Measurements from ENCODE around the gene MRPL44.

MRPL44 gene

GRCh38 chr2:223918671-223919134 is 38.6 kb upstream of the MRPL44 start:
- no peak overlapping the region for H3K4me3 ChIP-seq (ENCODE audit: insufficient read length, low read depth)
- no peak for TF ChIP-seq SUZ12 (IDR thresholded peaks at IDR 0.05; ENCODE audit: extremely low read depth, insufficient read depth, insufficient read length)
- TF ChIP-seq ZNF274 (IDR thresholded peaks at IDR 0.05; ENCODE audit: low read depth, low read length) = no peak
- no peak for TF ChIP-seq YY1 (IDR thresholded peaks at IDR 0.05; ENCODE audit: insufficient read depth, insufficient read length)
- H3K27me3 ChIP-seq (ENCODE audit: insufficient read depth, insufficient read length) = no peaks in the 10 kb centered on the region
- no peak overlapping the region for H3K9ac ChIP-seq (ENCODE audit: insufficient read length, low read depth)
- H3K4me1 ChIP-seq (ENCODE audit: insufficient read depth, insufficient read length) = no peaks in the 10 kb centered on the region
- no peak for DNase-seq (ENCODE audit: low read depth, low spot score)
- H3K36me3 ChIP-seq (ENCODE audit: insufficient read depth, insufficient read length, low read length) = peaks cover 19% of the 10 kb centered on the region
- no peaks in the 10 kb centered on the region for H3K9me3 ChIP-seq (ENCODE audit: insufficient read depth, low read length)

- H3K27me3 ChIP-seq (ENCODE audit: insufficient read depth, insufficient read length) = no peaks in the 10 kb centered on the region
- TF ChIP-seq YY1 (IDR thresholded peaks at IDR 0.05; ENCODE audit: insufficient read depth, insufficient read length) (no peak), SUZ12 (IDR thresholded peaks at IDR 0.05; ENCODE audit: extremely low read depth, insufficient read depth, insufficient read length) (no peak), ZNF274 (IDR thresholded peaks at IDR 0.05; ENCODE audit: low read depth, low read length) (no peak)
- no peak overlapping the region for H3K9ac ChIP-seq (ENCODE audit: insufficient read length, low read depth)
- DNase-seq (ENCODE audit: low read depth, low spot score) = no peak
- peaks cover 19% of the 10 kb centered on the region for H3K36me3 ChIP-seq (ENCODE audit: insufficient read depth, insufficient read length, low read length)
- H3K4me1 ChIP-seq (ENCODE audit: insufficient read depth, insufficient read length) = no peaks in the 10 kb centered on the region
- H3K4me3 ChIP-seq (ENCODE audit: insufficient read length, low read depth) = no peak overlapping the region
- no peaks in the 10 kb centered on the region for H3K9me3 ChIP-seq (ENCODE audit: insufficient read depth, low read length)
These were observed 37.2 kb upstream of the MRPL44 start for GRCh38 chr2:223920109-223920508.

DNA sequence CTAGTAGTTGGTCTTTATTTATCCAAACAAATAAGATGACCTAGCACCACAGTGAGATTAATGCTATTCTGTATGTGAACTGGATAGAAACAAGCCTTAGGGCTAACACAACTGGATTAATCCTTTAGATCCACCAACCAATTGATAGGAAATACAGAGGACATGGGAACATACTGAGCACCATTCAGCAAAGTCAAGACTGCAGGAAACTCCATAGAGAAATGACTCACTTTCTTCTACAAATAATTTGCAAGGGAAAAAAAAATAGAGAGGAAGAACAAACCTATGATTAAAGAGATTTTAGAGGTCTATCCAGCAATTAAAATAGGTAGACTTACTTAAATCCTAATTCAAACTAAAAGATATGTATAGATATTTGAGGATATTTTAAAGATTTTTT is 36.1 kb upstream of the MRPL44 start:
- TF ChIP-seq SUZ12 (IDR thresholded peaks at IDR 0.05; ENCODE audit: extremely low read depth, insufficient read depth, insufficient read length) = no peak
- no peak for TF ChIP-seq ZNF274 (IDR thresholded peaks at IDR 0.05; ENCODE audit: low read depth, low read length)
- no peak for TF ChIP-seq YY1 (IDR thresholded peaks at IDR 0.05; ENCODE audit: insufficient read depth, insufficient read length)
- Histone ChIP-seq H3K9ac (ENCODE audit: insufficient read length, low read depth) (no peak overlapping the region), H3K27me3 (ENCODE audit: insufficient read depth, insufficient read length) (no peaks in the 10 kb centered on the region), H3K4me3 (ENCODE audit: insufficient read length, low read depth) (no peak overlapping the region), H3K4me1 (ENCODE audit: insufficient read depth, insufficient read length) (no peaks in the 10 kb centered on the region), H3K36me3 (ENCODE audit: insufficient read depth, insufficient read length, low read length) (peaks cover 19% of the 10 kb centered on the region), H3K9me3 (ENCODE audit: insufficient read depth, low read length) (no peaks in the 10 kb centered on the region)
- DNase-seq (ENCODE audit: low read depth, low spot score) = no peak

- no peak for DNase-seq (ENCODE audit: low read depth, low spot score)
- no peak for TF ChIP-seq YY1 (IDR thresholded peaks at IDR 0.05; ENCODE audit: insufficient read depth, insufficient read length)
- TF ChIP-seq SUZ12 (IDR thresholded peaks at IDR 0.05; ENCODE audit: extremely low read depth, insufficient read depth, insufficient read length) = no peak
- no peak for TF ChIP-seq ZNF274 (IDR thresholded peaks at IDR 0.05; ENCODE audit: low read depth, low read length)
- no peaks in the 10 kb centered on the region for H3K27me3 ChIP-seq (ENCODE audit: insufficient read depth, insufficient read length)
- peaks cover 11% of the 10 kb centered on the region for H3K36me3 ChIP-seq (ENCODE audit: insufficient read depth, insufficient read length, low read length)
- no peak overlapping the region for H3K4me3 ChIP-seq (ENCODE audit: insufficient read length, low read depth)
- no peaks in the 10 kb centered on the region for H3K4me1 ChIP-seq (ENCODE audit: insufficient read depth, insufficient read length)
- peaks cover 7% of the 10 kb centered on the region; the same call in 1 of the 2 replicates for H3K9me3 ChIP-seq (ENCODE audit: insufficient read depth, low read length)
- no peak overlapping the region for H3K9ac ChIP-seq (ENCODE audit: insufficient read length, low read depth)
These were observed 35.0 kb upstream of the MRPL44 start for GRCh38 chr2:223922308-223922707.

- no peak for TF ChIP-seq YY1 (IDR thresholded peaks at IDR 0.05; ENCODE audit: insufficient read depth, insufficient read length)
- no peak for TF ChIP-seq ZNF274 (IDR thresholded peaks at IDR 0.05; ENCODE audit: low read depth, low read length)
- no peak for TF ChIP-seq SUZ12 (IDR thresholded peaks at IDR 0.05; ENCODE audit: extremely low read depth, insufficient read depth, insufficient read length)
- no peak for DNase-seq (ENCODE audit: low read depth, low spot score)
- Histone ChIP-seq H3K36me3 (ENCODE audit: insufficient read depth, insufficient read length, low read length) (peaks cover 4% of the 10 kb centered on the region), H3K4me3 (ENCODE audit: insufficient read length, low read depth) (no peak overlapping the region), H3K9ac (ENCODE audit: insufficient read length, low read depth) (no peak overlapping the region), H3K4me1 (ENCODE audit: insufficient read depth, insufficient read length) (no peaks in the 10 kb centered on the region), H3K27me3 (ENCODE audit: insufficient read depth, insufficient read length) (no peaks in the 10 kb centered on the region), H3K9me3 (ENCODE audit: insufficient read depth, low read length) (peaks cover 16% of the 10 kb centered on the region; the same call in 1 of the 2 replicates)
These were observed 33.3 kb upstream of the MRPL44 start for GRCh38 chr2:223923976-223924375.

DNA sequence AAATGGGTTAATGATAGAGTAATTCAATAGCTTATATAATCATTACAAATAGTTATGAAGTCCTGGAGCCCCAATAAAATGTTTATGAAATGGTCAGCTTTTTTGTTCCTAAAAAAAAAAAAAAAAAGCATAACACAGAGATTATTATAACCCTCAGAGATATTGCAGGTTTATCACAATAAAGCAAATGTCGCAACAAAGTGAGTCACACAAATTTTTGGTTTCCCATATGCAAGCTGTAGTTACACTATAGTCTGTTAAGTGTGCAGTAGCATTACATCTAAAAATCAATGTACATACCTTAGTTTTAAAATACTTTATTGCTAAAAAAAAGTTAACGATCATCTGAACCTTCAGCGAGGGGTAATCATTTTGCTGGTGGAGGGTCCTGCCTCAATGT is 32.2 kb upstream of the MRPL44 start:
- TF ChIP-seq ZNF274 (IDR thresholded peaks at IDR 0.05; ENCODE audit: low read depth, low read length) (no peak), YY1 (IDR thresholded peaks at IDR 0.05; ENCODE audit: insufficient read depth, insufficient read length) (no peak), SUZ12 (IDR thresholded peaks at IDR 0.05; ENCODE audit: extremely low read depth, insufficient read depth, insufficient read length) (no peak)
- H3K36me3 ChIP-seq (ENCODE audit: insufficient read depth, insufficient read length, low read length) = peaks cover 4% of the 10 kb centered on the region
- DNase-seq (ENCODE audit: low read depth, low spot score) = no peak
- H3K4me1 ChIP-seq (ENCODE audit: insufficient read depth, insufficient read length) = no peaks in the 10 kb centered on the region
- no peak overlapping the region for H3K4me3 ChIP-seq (ENCODE audit: insufficient read length, low read depth)
- H3K9ac ChIP-seq (ENCODE audit: insufficient read length, low read depth) = no peak overlapping the region
- H3K9me3 ChIP-seq (ENCODE audit: insufficient read depth, low read length) = peaks cover 16% of the 10 kb centered on the region; the same call in 1 of the 2 replicates
- no peaks in the 10 kb centered on the region for H3K27me3 ChIP-seq (ENCODE audit: insufficient read depth, insufficient read length)

GRCh38 chr2:223928113-223929006 is 28.9 kb upstream of the MRPL44 start:
- H3K9me3 ChIP-seq (ENCODE audit: insufficient read depth, low read length) = peaks cover 16% of the 10 kb centered on the region; the same call in 1 of the 2 replicates
- H3K4me1 ChIP-seq (ENCODE audit: insufficient read depth, insufficient read length) = peaks cover 5% of the 10 kb centered on the region
- no peaks in the 10 kb centered on the region for H3K27me3 ChIP-seq (ENCODE audit: insufficient read depth, insufficient read length)
- DNase-seq (ENCODE audit: low read depth, low spot score) = no peak
- no peak overlapping the region for H3K9ac ChIP-seq (ENCODE audit: insufficient read length, low read depth)
- no peak for TF ChIP-seq YY1 (IDR thresholded peaks at IDR 0.05; ENCODE audit: insufficient read depth, insufficient read length)
- TF ChIP-seq ZNF274 (IDR thresholded peaks at IDR 0.05; ENCODE audit: low read depth, low read length) = no peak
- TF ChIP-seq SUZ12 (IDR thresholded peaks at IDR 0.05; ENCODE audit: extremely low read depth, insufficient read depth, insufficient read length) = no peak
- no peaks in the 10 kb centered on the region for H3K36me3 ChIP-seq (ENCODE audit: insufficient read depth, insufficient read length, low read length)
- no peak overlapping the region for H3K4me3 ChIP-seq (ENCODE audit: insufficient read length, low read depth)
